ENCODE data around the gene EMP1. TPM values are rescaled to one million over a fixed set of nuclear protein-coding genes. Genes with fewer than 3 reads are reported as not detected.

Gene EMP1
- total and polyA plus RNA-seq, 2 donors (not counting 3 experiments of a cell fraction or from before 2014, with no cell fraction given): 265 to 528 TPM

GRCh38 chr12:13223179-13223804, 26.8 kb downstream of the EMP1 start:
- no peak overlapping the region for H3K4me3 ChIP-seq (replicated peaks in 1 of 3; ENCODE audit: insufficient read depth in 1 of 3, low read depth in 1 of 3, low read length in 3 of 3)
- no peak overlapping the region for H3K27ac ChIP-seq (ENCODE audit: insufficient read depth, low read depth, low read length)
- no peaks in the 10 kb centered on the region for H3K9me1 ChIP-seq (replicated peaks; ENCODE audit: control insufficient read depth, extremely low read depth, insufficient read depth, low read length)
- FAIRE-seq (no peak), DNase-seq (ENCODE audit: low read depth, low spot score) (no peak)
- ChIA-PET CTCF (interaction anchor here (1.0 to 2.4 kb wide), 3 partner anchors 12 to 307 kb away, joined by 3 to 13 read pairs (median 5); no protein-coding TSS in a partner anchor), POLR2A (no interaction called here)
- no peaks in the 10 kb centered on the region for H3K27me3 ChIP-seq (ENCODE audit: control insufficient read depth in 2 of 2, insufficient read depth in 2 of 2, low read length in 2 of 2)
- H3K36me3 ChIP-seq (ENCODE audit: control insufficient read depth in 2 of 2, extremely low read depth in 1 of 2, insufficient read depth in 2 of 2, low read length in 2 of 2): peaks cover 2 to 7% of the 10 kb centered on the region in 2 experiments
- no peaks in the 10 kb centered on the region for H3K9me3 ChIP-seq (replicated peaks; ENCODE audit: control insufficient read depth, insufficient read depth, low read length)
- no peak overlapping the region for H3K4me2 ChIP-seq (ENCODE audit: insufficient read depth, low read length)
- no peak overlapping the region for H2AFZ ChIP-seq (ENCODE audit: low read depth, low read length)
- H3K9ac ChIP-seq (replicated peaks; ENCODE audit: extremely low read depth, insufficient read depth, low read length): no peak overlapping the region
- no peaks in the 10 kb centered on the region for H4K20me1 ChIP-seq (replicated peaks; ENCODE audit: control insufficient read depth, extremely low read depth, insufficient read depth, low read length)
- H3K4me1 ChIP-seq (ENCODE audit: control insufficient read depth, extremely low read depth, insufficient read depth, low read length): no peaks in the 10 kb centered on the region
- dilution Hi-C loops (cut with MboI; ENCODE audit: extremely low pct_ligation_motif_present, low sequenced_read_pairs): no loop called here
- intact Hi-C loops (cut with micrococcal nuclease): no loop called here
- no TSS peak for BruUV-seq (replicated peaks)
- H3K79me2 ChIP-seq (ENCODE audit: control insufficient read depth, insufficient read depth, low read length): no peaks in the 10 kb centered on the region
- no peak for TF ChIP-seq POLR2A (IDR thresholded peaks at IDR 0.05; ENCODE audit: low read depth, low read length)
- no peak for TF ChIP-seq POLR2AphosphoS5 (IDR thresholded peaks at IDR 0.05; ENCODE audit: insufficient read depth, low read depth, low read length)
- no peak for TF ChIP-seq JUN (IDR thresholded peaks at IDR 0.05; ENCODE audit: borderline replicate concordance, insufficient read depth, insufficient read length, low read depth)
- TF ChIP-seq MAX (IDR thresholded peaks at IDR 0.05; ENCODE audit: insufficient read depth, insufficient read length): no peak
- TF ChIP-seq EZH2 (IDR thresholded peaks at IDR 0.05; ENCODE audit: borderline replicate concordance, low read depth, low read length, severe bottlenecking): no peak
- no peak for TF ChIP-seq MYC (IDR thresholded peaks at IDR 0.05; ENCODE audit: low read depth, low read length)
- TF ChIP-seq FOS (IDR thresholded peaks at IDR 0.05; ENCODE audit: borderline replicate concordance, insufficient read depth, low read length): no peak
- no peak for TF ChIP-seq GATA2 (IDR thresholded peaks at IDR 0.05; ENCODE audit: insufficient read depth, insufficient read length, low read depth, low read length)
- no peak for TF ChIP-seq CTCF (IDR thresholded peaks at IDR 0.05; ENCODE audit: extremely low read depth in 1 of 2, insufficient read depth in 1 of 2, low read depth in 1 of 2, low read length in 2 of 2)

All from endothelial cell of umbilical vein (primary cell).